Sigmoid colon (tissue), 7 donors: ENCODE results near the gene NCOA1. TPM values are rescaled to one million over a fixed set of nuclear protein-coding genes. Genes with fewer than 3 reads are reported as not detected.

Experiments
- DNase-seq: peaks from one replicate; pipeline ENCODE4 v3.0.0-alpha.2; 2019
- H3K27ac ChIP-seq, 4 donors: fragments of 200-600 bp; sonication (generic); one replicate each; pipeline ENCODE4 v1.5.1; 2016 to 2019; ENCODE audit warnings: mild to moderate bottlenecking in 1 of 4
- H3K27me3 ChIP-seq, 3 donors: fragments of 200-600 bp; sonication (generic); one replicate each; pipeline ENCODE4 v1.5.1; 2019; ENCODE audit warnings: mild to moderate bottlenecking in 1 of 3
- H3K36me3 ChIP-seq, 4 donors: fragments of 200-600 bp; sonication (generic); one replicate each; pipeline ENCODE4 v1.5.1; 2016 to 2019
- H3K4me1 ChIP-seq, 4 donors: fragments of 200-600 bp; sonication (generic); one replicate each; pipeline ENCODE4 v1.5.1; 2017 to 2019
- H3K4me3 ChIP-seq, 4 donors: fragments of 200-600 bp; sonication (generic); one replicate each; pipeline ENCODE4 v1.5.1; 2017 to 2019; ENCODE audit warnings: mild to moderate bottlenecking in 2 of 4, moderate library complexity in 1 of 4
- H3K9me3 ChIP-seq, 4 donors: fragments of 200-600 bp in 3 of 4; sonication (generic) in 3 of 4; one replicate each; pipeline versions ENCODE4 v1.5.1 to v1.6.1; 2013 to 2019
- CTCF ChIP-seq, 4 experiments: fragments of 450-650 bp in 3 of 4; fragments of 200-600 bp in 1 of 4; IDR thresholded peaks; one replicate each; pipeline ENCODE4 v1.5.1; 2016 to 2019; ENCODE audit warnings: antibody characterized with exemption in 4 of 4, mild to moderate bottlenecking in 3 of 4, moderate library complexity in 2 of 4
- EP300 ChIP-seq, 4 donors: sonication (generic); formaldehyde crosslinking; IDR thresholded peaks; one replicate each; pipeline ENCODE4 v1.6.1; 2017; ENCODE audit warnings: antibody characterized with exemption in 4 of 4
- POLR2A ChIP-seq, 2 donors: fragments of 450-650 bp; IDR thresholded peaks; one replicate each; pipeline ENCODE4 v1.6.1; 2016; ENCODE audit warnings: antibody characterized with exemption in 2 of 2, mild to moderate bottlenecking in 2 of 2, moderate library complexity in 2 of 2
- POLR2AphosphoS5 ChIP-seq, 4 donors: sonication (generic); formaldehyde crosslinking; IDR thresholded peaks; one replicate each; pipeline ENCODE4 v1.6.1; 2017; ENCODE audit warnings: antibody characterized with exemption in 4 of 4
- WGBS, 2 donors: extraction: QIAGEN DNeasy Blood & Tissue Kit; methylation state at CpG; one replicate each; pipeline ENCODE4 v1.1.7; 2013; 5-methylcytosine and 5-hydroxymethylcytosine counted together
- intact Hi-C: fragments of 100-400 bp; cut with DNase I; formaldehyde crosslinking; loops from one replicate; pipeline ENCODE4 v1.15.1; 2023
- polyA plus RNA-seq, 3 donors: library from polyadenylated mRNA; stranded (reverse); fragments of 200-250 nt; gene quantifications; one replicate each; pipeline ENCODE4 v1.2.3, GENCODE V29; 2013
- small RNA-seq, 3 donors: library from RNA; depleted of rRNA; stranded (forward); fragments of <200 nt; gene quantifications; one replicate each; pipeline ENCODE3, GENCODE V24; 2016
- total RNA-seq, 4 donors: library from RNA; depleted of rRNA; stranded (reverse); fragments of >200 nt; gene quantifications; one replicate each; pipeline ENCODE4 v1.1.0, GENCODE V29; 2016
- donor health status: healthy with polysubstance abuse.
- donor health status: Bipolar disorder and iron deficiency.
- donor health status: healthy.

The NCOA1 gene
- total and polyA plus RNA-seq, 7 donors = 11.3 to 61.7 (median 49.2) TPM

GRCh38 chr2:24820175-24820513, 329.1 kb downstream of the NCOA1 start:
- WGBS, 2 donors = 84 to 95% methylated on average over 7 of the region's 7 CpGs
- H3K4me1 ChIP-seq = no peaks in the 10 kb centered on the region
- no peak overlapping the region for H3K4me3 ChIP-seq
- no peak overlapping the region for H3K27ac ChIP-seq
- H3K36me3 ChIP-seq = peaks cover 0 to 19% (median 0%) of the 10 kb centered on the region in 4 donors
- TF ChIP-seq POLR2A (IDR thresholded peaks at IDR 0.05) = no peak
- TF ChIP-seq EP300 (IDR thresholded peaks at IDR 0.05) = no peak
- no peak for TF ChIP-seq POLR2AphosphoS5 (IDR thresholded peaks at IDR 0.05)
- TF ChIP-seq CTCF (IDR thresholded peaks at IDR 0.05) = no peak
- no peak for DNase-seq
- no peaks in the 10 kb centered on the region for H3K27me3 ChIP-seq
- intact Hi-C loops = no loop called here
- H3K9me3 ChIP-seq = no peaks in the 10 kb centered on the region

Small RNAs within 50 kb of the gene (small RNA-seq; reads per million reads assigned to genes)
- gene RNA5SP88 (0 reads per million in 3 donors), gene RNU6-936P (0 reads per million in 3 donors)

Other genes with a start within 250 kb of the NCOA1 start
- gene ITSN2, start 130.7 kb upstream of the NCOA1 start, total RNA-seq = 10 to 100 TPM; 56.0 to 73.6 (median 58.1) TPM
- 10 to 100 TPM; 19.2 to 27.0 (median 19.7) TPM for gene ITSN2, start 130.7 kb upstream of the NCOA1 start, polyA plus RNA-seq